Upper lobe of left lung (tissue), 6 donors: ENCODE data around the gene GORASP1. TPM values are rescaled to one million over a fixed set of nuclear protein-coding genes. Genes with fewer than 3 reads are reported as not detected.
A peak's percentile ranks its signal among the peaks of the same experiment; 100 is the strongest.

Experiments
- ATAC-seq, 2 donors: fragments of 200-7000 bp; cut with Tn5 transposase; one replicate each; pipeline ENCODE4 v1.9.1; 2022; ENCODE audit warnings: mild to moderate bottlenecking in 2 of 2, moderate library complexity in 2 of 2; ENCODE audit not compliant: low FRiP score in 2 of 2
- DNase-seq, 2 donors: peaks; one replicate each; pipeline ENCODE4 v3.0.0-alpha.2; 2019 to 2020
- H3K27ac ChIP-seq, 4 donors: fragments of 200-600 bp; sonication (generic); one replicate each; pipeline ENCODE4 v1.5.1; 2016 to 2019
- H3K27me3 ChIP-seq, 4 donors: fragments of 200-600 bp; sonication (generic); one replicate each; pipeline ENCODE4 v1.5.1; 2017 to 2019
- H3K36me3 ChIP-seq, 4 donors: fragments of 200-600 bp; sonication (generic); one replicate each; pipeline ENCODE4 v1.5.1; 2016 to 2019
- H3K4me1 ChIP-seq, 4 donors: fragments of 200-600 bp; sonication (generic); one replicate each; pipeline ENCODE4 v1.5.1; 2018 to 2019
- H3K4me3 ChIP-seq, 4 donors: fragments of 200-600 bp; sonication (generic); one replicate each; pipeline ENCODE4 v1.5.1; 2017 to 2019; ENCODE audit warnings: mild to moderate bottlenecking in 2 of 4, moderate library complexity in 1 of 4
- H3K9me3 ChIP-seq, 4 donors: fragments of 200-600 bp; sonication (generic); one replicate each; pipeline ENCODE4 v1.5.1; 2018 to 2019
- CTCF ChIP-seq, 6 experiments: fragments of 450-650 bp in 4 of 6; fragments of 200-600 bp in 2 of 6; sonication (generic) in 2 of 6; IDR thresholded peaks; one replicate each; pipeline ENCODE4 v1.5.1; 2016 to 2019; ENCODE audit warnings: antibody characterized with exemption in 6 of 6
- EP300 ChIP-seq, 4 donors: sonication (generic); formaldehyde crosslinking; IDR thresholded peaks; one replicate each; pipeline ENCODE4 v1.5.1; 2017; ENCODE audit warnings: antibody characterized with exemption in 4 of 4, control low read depth in 2 of 4
- POLR2A ChIP-seq, 4 donors: fragments of 450-650 bp; IDR thresholded peaks; one replicate each; pipeline ENCODE4 v1.5.1; 2016 to 2017; ENCODE audit warnings: antibody characterized with exemption in 4 of 4, mild to moderate bottlenecking in 2 of 4
- POLR2AphosphoS5 ChIP-seq, 2 donors: sonication (generic); formaldehyde crosslinking; IDR thresholded peaks; one replicate each; pipeline ENCODE4 v1.5.1; 2017; ENCODE audit warnings: antibody characterized with exemption in 2 of 2
- WGBS, 2 donors: methylation state at CpG; one replicate each; pipeline ENCODE4 v1.1.5; 2017 to 2018; 5-methylcytosine and 5-hydroxymethylcytosine counted together
- total RNA-seq, 6 donors: library from RNA; depleted of rRNA in 4 of 6; stranded (reverse); fragments of >200 nt in 4 of 6; gene quantifications; one replicate each; pipeline versions ENCODE4 v1.1.0 to v1.2.1, GENCODE V29; 2016 to 2021
- donor health status: DM: no; HTN: no; CAD: no; lungs with moderate emphysema.
- donor health status: DM: no; HTN: yes; CAD: no; lungs with severe emphysema.

GORASP1 gene
- total RNA-seq, 6 donors from 2014 or later = 71.1 to 99.5 (median 79.8) TPM

DNA sequence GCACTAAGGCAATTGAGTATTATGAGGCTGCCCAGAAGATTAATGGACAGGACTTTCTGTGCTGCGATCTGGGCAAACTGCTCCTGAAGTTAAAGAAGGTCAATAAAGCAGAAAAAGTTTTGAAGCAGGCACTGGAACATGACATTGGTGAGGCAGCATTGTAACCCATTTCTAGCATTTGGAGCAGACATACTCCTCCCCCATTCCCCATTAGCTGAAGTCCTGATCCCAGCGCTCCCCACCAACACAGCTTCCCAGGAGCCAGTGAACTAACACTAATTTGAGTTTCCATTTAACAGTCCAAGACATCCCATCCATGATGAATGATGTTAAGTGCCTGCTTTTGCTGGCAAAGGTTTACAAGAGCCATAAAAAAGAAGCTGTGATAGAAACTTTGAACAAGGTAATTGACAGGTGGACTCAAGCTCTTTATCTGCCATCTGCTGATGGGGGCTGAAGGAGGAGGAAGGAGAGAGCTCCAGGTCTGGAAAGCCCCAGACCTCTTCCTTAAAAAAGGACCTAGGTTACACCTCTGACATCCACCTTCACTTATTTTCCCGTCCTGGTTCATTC is 23.4 kb upstream of the GORASP1 start:
- Histone ChIP-seq H3K27me3 (no peaks in the 10 kb centered on the region), H3K36me3 (peaks cover 0 to 6% (median 0%) of the 10 kb centered on the region in 4 donors), H3K4me3 (no peak overlapping the region), H3K4me1 (peaks cover 52 to 75% (median 57%) of the 10 kb centered on the region in 4 donors), H3K27ac (peak overlapping the region in 3 of 4 donors; percentile 31 to 86 (median 82)), H3K9me3 (no peaks in the 10 kb centered on the region)
- DNase-seq (no peak), ATAC-seq (no peak)
- TF ChIP-seq POLR2A (IDR thresholded peaks at IDR 0.05) = peak in 1 of 4 donors; percentile 4
- no peak for TF ChIP-seq POLR2AphosphoS5 (IDR thresholded peaks at IDR 0.05)
- no peak for TF ChIP-seq EP300 (IDR thresholded peaks at IDR 0.05)
- no peak for TF ChIP-seq CTCF (IDR thresholded peaks at IDR 0.05)
- 69 to 75% methylated on average over 3 of the region's 3 CpGs for WGBS, 2 donors

- ATAC-seq (no peak), DNase-seq (no peak)
- TF ChIP-seq POLR2A (IDR thresholded peaks at IDR 0.05) (no peak), CTCF (IDR thresholded peaks at IDR 0.05) (no peak), EP300 (IDR thresholded peaks at IDR 0.05) (no peak), POLR2AphosphoS5 (IDR thresholded peaks at IDR 0.05) (no peak)
- H3K27me3 ChIP-seq = no peaks in the 10 kb centered on the region
- H3K4me1 ChIP-seq = peaks cover 54 to 75% (median 55%) of the 10 kb centered on the region in 4 donors
- no peak overlapping the region for H3K4me3 ChIP-seq
- H3K27ac ChIP-seq = peak overlapping the region in 3 of 4 donors; percentile 31 to 86 (median 82)
- peaks cover 0 to 6% (median 0%) of the 10 kb centered on the region in 4 donors for H3K36me3 ChIP-seq
- 87 to 98% methylated on average over 6 of the region's 6 CpGs for WGBS, 2 donors
- no peaks in the 10 kb centered on the region for H3K9me3 ChIP-seq
These were observed 22.6 kb upstream of the GORASP1 start for GRCh38 chr3:39130026-39130425.

GRCh38 chr3:39128951-39129350 is 21.5 kb upstream of the GORASP1 start:
- Histone ChIP-seq H3K9me3 (no peaks in the 10 kb centered on the region), H3K27ac (peak overlapping the region in 1 of 4 donors; percentile 63), H3K27me3 (no peaks in the 10 kb centered on the region), H3K4me3 (no peak overlapping the region), H3K36me3 (peaks cover 0 to 6% (median 0%) of the 10 kb centered on the region in 4 donors), H3K4me1 (peaks cover 44 to 65% (median 45%) of the 10 kb centered on the region in 4 donors)
- ATAC-seq = no peak
- TF ChIP-seq EP300 (IDR thresholded peaks at IDR 0.05) = no peak
- TF ChIP-seq CTCF (IDR thresholded peaks at IDR 0.05) = no peak
- TF ChIP-seq POLR2AphosphoS5 (IDR thresholded peaks at IDR 0.05) = no peak
- TF ChIP-seq POLR2A (IDR thresholded peaks at IDR 0.05) = no peak
- 96 to 100% methylated on average over 2 to 7 of the region's 7 CpGs for WGBS, 2 donors
- no peak for DNase-seq

DNA sequence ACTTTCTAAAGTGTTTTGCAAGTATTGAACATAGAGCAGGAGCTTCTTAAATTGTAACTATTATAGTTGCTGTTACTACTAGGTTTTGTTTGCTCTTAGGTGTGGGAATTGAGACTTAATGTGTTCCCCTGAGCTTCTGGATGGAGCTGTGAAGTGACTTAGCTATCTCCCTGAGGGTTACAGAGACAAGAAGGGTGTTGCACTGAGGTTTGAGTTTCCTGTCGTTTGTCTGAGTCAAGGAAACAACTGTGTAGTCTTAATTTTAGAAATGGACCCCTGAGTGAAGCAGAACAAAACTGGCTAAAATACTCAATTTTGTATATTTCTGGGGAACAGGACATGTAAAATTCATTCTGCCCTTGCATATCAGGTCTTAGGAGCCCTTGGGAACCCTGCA is 20.5 kb upstream of the GORASP1 start:
- ATAC-seq = no peak
- WGBS, 2 donors = 21 to 26% methylated on average over 1 of the region's 1 CpG
- Histone ChIP-seq H3K4me1 (peaks cover 34 to 54% (median 35%) of the 10 kb centered on the region in 4 donors), H3K27me3 (no peaks in the 10 kb centered on the region), H3K4me3 (no peak overlapping the region), H3K9me3 (no peaks in the 10 kb centered on the region), H3K36me3 (no peaks in the 10 kb centered on the region), H3K27ac (peak overlapping the region in 3 of 4 donors; percentile 3 to 76 (median 63))
- DNase-seq = no peak
- TF ChIP-seq EP300 (IDR thresholded peaks at IDR 0.05) = no peak
- no peak for TF ChIP-seq POLR2AphosphoS5 (IDR thresholded peaks at IDR 0.05)
- TF ChIP-seq CTCF (IDR thresholded peaks at IDR 0.05) = no peak
- no peak for TF ChIP-seq POLR2A (IDR thresholded peaks at IDR 0.05)
